HepG2 (cell line): ENCODE measurements around the gene MARCHF2. TPM values are rescaled to one million over a fixed set of nuclear protein-coding genes. Genes with fewer than 3 reads are reported as not detected.

Source experiments
- ATAC-seq: fragments of 200-7000 bp; cut with Tn5 transposase; 3 replicates; pipeline ENCODE4 v1.9.1; 2020; ENCODE audit warnings: mild to moderate bottlenecking, moderate library complexity
- BruUV-seq: library from RNA; stranded (reverse); fragments of 400-500 nt; replicated peaks from 2 replicates; lab custom pipeline; 2021; lab: Mats Ljungman, UMichigan
- CTCF ChIA-PET: fragments of 300-600 bp; formaldehyde crosslinking; extraction: SDS; loops from one replicate; lab custom pipeline; 2021; ENCODE audit warnings: low total read pairs, inconsistent platforms, low intra/inter-chr PET ratio; lab: Yijun Ruan, JAX
- POLR2A ChIA-PET: fragments of 350-600 bp; sonication (Branson Sonifier 250); formaldehyde crosslinking; loops from one replicate; lab custom pipeline; 2020; ENCODE audit warnings: antibody characterized with exemption, inconsistent platforms; lab: Yijun Ruan, JAX
- DNase-seq: peaks from one replicate; pipeline ENCODE4 v3.0.0-alpha.2; 2015; ENCODE audit warnings: low spot score
- FAIRE-seq: peaks from 3 replicates; lab custom pipeline; 2011; peaks lifted over from hg19 to GRCh38; lab: Jason Lieb, UNC
- H2AFZ ChIP-seq: one replicate; pipeline ENCODE4 v1.6.1; 2011; ENCODE audit warnings: low read length, inconsistent platforms
- H3K27ac ChIP-seq: fragments of 300-600 bp; 3 replicates; pipeline ENCODE4 v1.8.0; 2011; ENCODE audit warnings: mixed run types, mild to moderate bottlenecking, mixed read lengths, low read length, inconsistent platforms; ENCODE audit not compliant: insufficient read depth; ENCODE audit errors: extremely low read length
- H3K27me3 ChIP-seq, 2 experiments: fragments of 200-600 bp in 1 of 2; 2 replicates in 1 of 2; 3 replicates in 1 of 2; pipeline versions ENCODE4 v1.6.0 to v1.8.0; 2011; ENCODE audit warnings: low read length in 2 of 2, mild to moderate bottlenecking in 2 of 2, moderate library complexity in 2 of 2, inconsistent platforms in 1 of 2; ENCODE audit not compliant: insufficient read depth in 2 of 2, control insufficient read depth in 1 of 2
- H3K36me3 ChIP-seq, 2 experiments: fragments of 200-600 bp in 1 of 2; replicated peaks in 1 of 2; 2 replicates in 1 of 2; 3 replicates in 1 of 2; pipeline versions ENCODE4 v1.5.1 to v1.8.0; 2011; ENCODE audit warnings: low read length in 2 of 2, inconsistent platforms in 1 of 2; ENCODE audit not compliant: insufficient read depth in 2 of 2, control insufficient read depth in 1 of 2
- H3K4me1 ChIP-seq: 2 replicates; pipeline ENCODE4 v1.5.1; 2012; ENCODE audit warnings: low read length, inconsistent platforms; ENCODE audit not compliant: insufficient read depth
- H3K4me2 ChIP-seq: 2 replicates; pipeline ENCODE4 v1.6.0; 2011; ENCODE audit warnings: low read depth, low read length, inconsistent platforms
- H3K4me3 ChIP-seq, 3 experiments: fragments of 200-600 bp in 1 of 3; sonication (generic), shearing (Covaris generic) in 1 of 3; replicated peaks in 1 of 3; 2 replicates each; pipeline ENCODE4 v1.5.1; 2011 to 2016; ENCODE audit warnings: low read length in 3 of 3, inconsistent platforms in 2 of 3, low read depth in 2 of 3, mild to moderate bottlenecking in 2 of 3, control low read depth in 1 of 3, mixed read lengths in 1 of 3; ENCODE audit not compliant: insufficient read depth in 1 of 3
- H3K79me2 ChIP-seq: one replicate; pipeline ENCODE4 v1.6.1; 2011; ENCODE audit warnings: low read length, inconsistent platforms; ENCODE audit not compliant: insufficient read depth
- H3K9ac ChIP-seq: 2 replicates; pipeline ENCODE4 v1.6.0; 2011; ENCODE audit warnings: mild to moderate bottlenecking, low read depth, low read length, inconsistent platforms; ENCODE audit not compliant: insufficient read depth
- H3K9me3 ChIP-seq: 2 replicates; pipeline ENCODE4 v1.5.1; 2012; ENCODE audit warnings: mild to moderate bottlenecking, low read length
- H4K20me1 ChIP-seq: 2 replicates; pipeline ENCODE4 v1.6.0; 2011; ENCODE audit warnings: inconsistent platforms, mild to moderate bottlenecking, low read length, moderate library complexity; ENCODE audit not compliant: insufficient read depth
- BCL6 ChIP-seq: IDR thresholded peaks from 2 replicates; pipeline ENCODE4 v1.6.1; 2016; ENCODE audit warnings: missing genetic modification reagents, missing compliant biosample characterization
- DR1 ChIP-seq: sonication (generic); formaldehyde crosslinking; IDR thresholded peaks from 2 replicates; pipeline ENCODE4 v1.8.0; 2021; ENCODE audit warnings: mild to moderate bottlenecking, missing genetic modification reagents, inconsistent platforms
- HNRNPUL1 ChIP-seq: fragments of 200-400 bp; formaldehyde crosslinking; IDR thresholded peaks from 2 replicates; pipeline ENCODE4 v1.6.1; 2017; ENCODE audit warnings: low read depth, mild to moderate bottlenecking, low read length, moderate library complexity
- KMT2A ChIP-seq: sonication (generic); formaldehyde crosslinking; IDR thresholded peaks from 2 replicates; pipeline ENCODE4 v1.4.0; 2020; ENCODE audit warnings: missing genetic modification reagents
- SETDB1 ChIP-seq: sonication (generic); formaldehyde crosslinking; IDR thresholded peaks from 2 replicates; pipeline ENCODE4 v1.5.1; 2020; ENCODE audit warnings: missing genetic modification reagents, mild to moderate bottlenecking, borderline replicate concordance
- SKI ChIP-seq: fragments of 450-650 bp; IDR thresholded peaks from one replicate; pipeline ENCODE4 v1.6.1; 2018; ENCODE audit warnings: mild to moderate bottlenecking; ENCODE audit not compliant: partially characterized antibody
- SOX6 ChIP-seq, 2 experiments: fragments of 450-650 bp in 1 of 2; sonication (generic) in 1 of 2; formaldehyde crosslinking in 1 of 2; IDR thresholded peaks; 2 replicates each; pipeline versions ENCODE4 v1.4.0 to v1.6.1; 2017 to 2020; ENCODE audit warnings: antibody characterized with exemption in 1 of 2, mild to moderate bottlenecking in 1 of 2, missing genetic modification reagents in 1 of 2
- ZBTB38 ChIP-seq: sonication (generic); formaldehyde crosslinking; IDR thresholded peaks from 2 replicates; pipeline ENCODE4 v1.5.1; 2020; ENCODE audit warnings: mild to moderate bottlenecking, missing genetic modification reagents
- ZMAT3 ChIP-seq: sonication (generic); formaldehyde crosslinking; conservative IDR thresholded peaks from 2 replicates; pipeline ENCODE4 v1.7.0; 2021; ENCODE audit warnings: missing genetic modification reagents
- ZNF275 ChIP-seq: sonication (generic); formaldehyde crosslinking; IDR thresholded peaks from 2 replicates; pipeline ENCODE4 v1.8.0; 2022; ENCODE audit warnings: missing genetic modification reagents, mild to moderate bottlenecking, inconsistent platforms, borderline replicate concordance
- ZNF546 ChIP-seq: sonication (generic); formaldehyde crosslinking; conservative IDR thresholded peaks from 2 replicates; pipeline ENCODE4 v1.8.1; 2023; ENCODE audit warnings: mild to moderate bottlenecking, missing genetic modification reagents
- ZNF761 ChIP-seq: sonication (generic); formaldehyde crosslinking; conservative IDR thresholded peaks from 2 replicates; pipeline ENCODE4 v1.4.0; 2020; ENCODE audit warnings: mild to moderate bottlenecking, missing genetic modification reagents
- WGBS: methylation state at CpG from one replicate; pipeline ENCODE4 v1.1.6; 2017; ENCODE audit warnings: low lambda C conversion rate; 5-methylcytosine and 5-hydroxymethylcytosine counted together
- in situ Hi-C: cut with HindIII; loops from 2 replicates; pipeline ENCODE4 v1.10.0; 2017; ENCODE audit warnings: low pct_unique_long_range_greater_than_20kb; ENCODE audit not compliant: extremely low pct_ligation_motif_present
- intact Hi-C: fragments of 100-400 bp; cut with micrococcal nuclease; formaldehyde crosslinking; loops from one replicate; pipeline ENCODE4 v1.10.0; 2022; ENCODE audit not compliant: unreplicated experiment
- polyA plus RNA-seq, 8 experiments: library from polyadenylated mRNA; depleted of rRNA in 3 of 8; stranded (reverse) in 7 of 8; unstranded in 1 of 8; fragments of >200 nt; fragmentation: Illumina TruSeq in 4 of 8; extraction: Trizol in 4 of 8; gene quantifications; 2 replicates each; pipeline versions ENCODE4 v1.2.1 to v1.2.3, GENCODE V29; 2011 to 2016; ENCODE audit warnings: low read depth in 4 of 8, missing spikeins in 1 of 8, mixed read lengths in 1 of 8; ENCODE audit not compliant: insufficient read depth in 1 of 8
- total RNA-seq, 5 experiments: library from RNA; depleted of rRNA; stranded (reverse); fragments of >200 nt; fragmentation: Illumina TruSeq; extraction: Trizol; gene quantifications; 2 replicates each; pipeline ENCODE4 v1.2.3, GENCODE V29; 2016; ENCODE audit warnings: low read depth in 1 of 5
- TF ChIP-seq, protein P1 (sequence below): sonication (generic); formaldehyde crosslinking; IDR thresholded peaks from 2 replicates; pipeline ENCODE4 v1.4.0; 2020; ENCODE audit warnings: missing genetic modification reagents, borderline replicate concordance
- TF ChIP-seq, protein P2 (sequence below): sonication (generic); formaldehyde crosslinking; IDR thresholded peaks from 2 replicates; pipeline ENCODE4 v1.8.1; 2022; ENCODE audit warnings: mild to moderate bottlenecking, missing genetic modification reagents

MARCHF2 gene
- total and polyA plus RNA-seq, 2 of the 13 experiments (the other 11 are each of a cell fraction or from before 2014, with no cell fraction given): 12.7 to 13.0 TPM

GRCh38 chr19:8371011-8371804, 41.9 kb upstream of the MARCHF2 start (continued):
- TF ChIP-seq, protein P1, sequence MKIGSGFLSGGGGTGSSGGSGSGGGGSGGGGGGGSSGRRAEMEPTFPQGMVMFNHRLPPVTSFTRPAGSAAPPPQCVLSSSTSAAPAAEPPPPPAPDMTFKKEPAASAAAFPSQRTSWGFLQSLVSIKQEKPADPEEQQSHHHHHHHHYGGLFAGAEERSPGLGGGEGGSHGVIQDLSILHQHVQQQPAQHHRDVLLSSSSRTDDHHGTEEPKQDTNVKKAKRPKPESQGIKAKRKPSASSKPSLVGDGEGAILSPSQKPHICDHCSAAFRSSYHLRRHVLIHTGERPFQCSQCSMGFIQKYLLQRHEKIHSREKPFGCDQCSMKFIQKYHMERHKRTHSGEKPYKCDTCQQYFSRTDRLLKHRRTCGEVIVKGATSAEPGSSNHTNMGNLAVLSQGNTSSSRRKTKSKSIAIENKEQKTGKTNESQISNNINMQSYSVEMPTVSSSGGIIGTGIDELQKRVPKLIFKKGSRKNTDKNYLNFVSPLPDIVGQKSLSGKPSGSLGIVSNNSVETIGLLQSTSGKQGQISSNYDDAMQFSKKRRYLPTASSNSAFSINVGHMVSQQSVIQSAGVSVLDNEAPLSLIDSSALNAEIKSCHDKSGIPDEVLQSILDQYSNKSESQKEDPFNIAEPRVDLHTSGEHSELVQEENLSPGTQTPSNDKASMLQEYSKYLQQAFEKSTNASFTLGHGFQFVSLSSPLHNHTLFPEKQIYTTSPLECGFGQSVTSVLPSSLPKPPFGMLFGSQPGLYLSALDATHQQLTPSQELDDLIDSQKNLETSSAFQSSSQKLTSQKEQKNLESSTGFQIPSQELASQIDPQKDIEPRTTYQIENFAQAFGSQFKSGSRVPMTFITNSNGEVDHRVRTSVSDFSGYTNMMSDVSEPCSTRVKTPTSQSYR (CRISPR knock-in tag): no peak
- TF ChIP-seq ZBTB38 (CRISPR knock-in tag) (peak; percentile 91), SOX6 (IDR thresholded peaks at IDR 0.05) (no peak), SOX6 (CRISPR knock-in tag; IDR thresholded peaks at IDR 0.05) (peak; percentile 44)
- TF ChIP-seq, all 625 proteins: peak for 28

GRCh38 chr19:8373867-8374813, 39.0 kb upstream of the MARCHF2 start:
- peak; percentile 96 for FAIRE-seq
- Histone ChIP-seq H3K79me2 (no peaks in the 10 kb centered on the region), H3K4me3 (no peak overlapping the region), H3K27me3 (no peaks in the 10 kb centered on the region), H4K20me1 (no peaks in the 10 kb centered on the region), H2AFZ (no peak overlapping the region), H3K36me3 (peaks cover 0 to 5% of the 10 kb centered on the region in 2 experiments; a peak in 2 of 5 replicates), H3K9me3 (no peaks in the 10 kb centered on the region), H3K27ac (peak overlapping the region; percentile 84), H3K4me2 (0 out of 2 replicates have a peak overlapping the region, but pooled peaks have one; percentile 4), H3K9ac (peak overlapping the region; percentile 20; the same call in 1 of the 2 replicates), H3K4me1 (peaks cover 70% of the 10 kb centered on the region)
- CTCF ChIA-PET: interaction anchor here (2.7 kb wide), 1 partner anchor 20 kb away, joined by 42 read pairs; no protein-coding TSS in a partner anchor
- ATAC-seq: peak; percentile 91
- in situ Hi-C loops: no loop called here
- peak; percentile 98 for DNase-seq
- intact Hi-C loops: loop anchor here (1.0 kb wide), 2 partner anchors 14 to 19 kb away; no protein-coding TSS in a partner anchor
- WGBS: 49% methylated on average over 22 of the region's 26 CpGs
- POLR2A ChIA-PET: interaction anchor here (0.8 to 2.3 kb wide), 17 partner anchors 9 to 105 kb away, joined by 3 to 21 read pairs (median 4); partner anchors contain the start of genes ANGPTL4, MARCHF2, RAB11B and RPS28
- TSS peak; percentile 20 for BruUV-seq
- TF ChIP-seq SETDB1 (CRISPR knock-in tag) (no peak), SKI (peak; percentile 93), ZNF546 (CRISPR knock-in tag) (no peak), ZNF275 (CRISPR knock-in tag) (no peak), DR1 (CRISPR knock-in tag) (no peak), KMT2A (CRISPR knock-in tag) (no peak; the same call in 1 of the 2 replicates), ZMAT3 (CRISPR knock-in tag) (peak; percentile 72; the same call in 1 of the 2 replicates), BCL6 (CRISPR knock-in tag) (peak; percentile 92), HNRNPUL1 (no peak), ZNF761 (CRISPR knock-in tag) (no peak)
- TF ChIP-seq, protein P2, sequence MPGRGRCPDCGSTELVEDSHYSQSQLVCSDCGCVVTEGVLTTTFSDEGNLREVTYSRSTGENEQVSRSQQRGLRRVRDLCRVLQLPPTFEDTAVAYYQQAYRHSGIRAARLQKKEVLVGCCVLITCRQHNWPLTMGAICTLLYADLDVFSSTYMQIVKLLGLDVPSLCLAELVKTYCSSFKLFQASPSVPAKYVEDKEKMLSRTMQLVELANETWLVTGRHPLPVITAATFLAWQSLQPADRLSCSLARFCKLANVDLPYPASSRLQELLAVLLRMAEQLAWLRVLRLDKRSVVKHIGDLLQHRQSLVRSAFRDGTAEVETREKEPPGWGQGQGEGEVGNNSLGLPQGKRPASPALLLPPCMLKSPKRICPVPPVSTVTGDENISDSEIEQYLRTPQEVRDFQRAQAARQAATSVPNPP: no peak
